Measurements from ENCODE around the gene TCOF1.

DNA sequence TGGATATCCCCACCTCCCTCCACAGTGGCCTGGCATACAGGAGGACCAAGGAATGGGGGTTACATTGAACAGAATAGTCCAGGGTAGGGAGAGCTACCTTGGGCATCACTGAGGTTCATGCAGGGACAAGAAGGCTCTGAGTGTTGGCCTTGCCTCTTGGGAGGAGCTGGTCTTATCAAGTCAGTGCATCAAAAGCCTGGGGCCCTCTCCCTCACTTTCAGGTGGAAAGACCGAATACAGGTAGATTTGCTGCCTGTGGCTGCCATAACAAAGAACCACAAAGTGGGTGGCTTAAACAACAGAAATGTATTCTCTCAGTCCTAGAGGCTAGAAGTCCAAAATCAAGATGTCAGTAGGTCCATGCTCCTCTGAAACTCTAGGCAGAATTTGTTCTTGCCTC, 36.3 kb upstream of the TCOF1 start:
- TF ChIP-seq, protein P1, sequence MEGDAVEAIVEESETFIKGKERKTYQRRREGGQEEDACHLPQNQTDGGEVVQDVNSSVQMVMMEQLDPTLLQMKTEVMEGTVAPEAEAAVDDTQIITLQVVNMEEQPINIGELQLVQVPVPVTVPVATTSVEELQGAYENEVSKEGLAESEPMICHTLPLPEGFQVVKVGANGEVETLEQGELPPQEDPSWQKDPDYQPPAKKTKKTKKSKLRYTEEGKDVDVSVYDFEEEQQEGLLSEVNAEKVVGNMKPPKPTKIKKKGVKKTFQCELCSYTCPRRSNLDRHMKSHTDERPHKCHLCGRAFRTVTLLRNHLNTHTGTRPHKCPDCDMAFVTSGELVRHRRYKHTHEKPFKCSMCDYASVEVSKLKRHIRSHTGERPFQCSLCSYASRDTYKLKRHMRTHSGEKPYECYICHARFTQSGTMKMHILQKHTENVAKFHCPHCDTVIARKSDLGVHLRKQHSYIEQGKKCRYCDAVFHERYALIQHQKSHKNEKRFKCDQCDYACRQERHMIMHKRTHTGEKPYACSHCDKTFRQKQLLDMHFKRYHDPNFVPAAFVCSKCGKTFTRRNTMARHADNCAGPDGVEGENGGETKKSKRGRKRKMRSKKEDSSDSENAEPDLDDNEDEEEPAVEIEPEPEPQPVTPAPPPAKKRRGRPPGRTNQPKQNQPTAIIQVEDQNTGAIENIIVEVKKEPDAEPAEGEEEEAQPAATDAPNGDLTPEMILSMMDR (IDR thresholded peaks at IDR 0.05) = no peak
- TF ChIP-seq POLR2A (IDR thresholded peaks at IDR 0.05) = no peak
